Endothelial cell of umbilical vein (primary cell): ENCODE measurements around the gene TLN1. TPM values are rescaled to one million over a fixed set of nuclear protein-coding genes. Genes with fewer than 3 reads are reported as not detected.
A peak's percentile ranks its signal among the peaks of the same experiment; 100 is the strongest.

Experiments
- BruUV-seq: library from RNA; stranded (reverse); fragments of 400-500 nt; replicated peaks from 2 replicates; lab custom pipeline; 2021; lab: Mats Ljungman, UMichigan
- CTCF ChIA-PET: fragments of 300-600, 350-600 bp; sonication (Branson Sonifier 250); formaldehyde crosslinking; loops from one replicate; lab custom pipeline; 2021; ENCODE audit warnings: antibody characterized with exemption, inconsistent platforms; lab: Charles Lee
- POLR2A ChIA-PET: fragments of 300-600, 350-600 bp; sonication (Branson Sonifier 250); formaldehyde crosslinking; loops from one replicate; lab custom pipeline; 2021; ENCODE audit warnings: antibody characterized with exemption, inconsistent platforms; lab: Charles Lee
- DNase-seq: peaks from one replicate; pipeline ENCODE4 v3.0.0-alpha.2; 2011; ENCODE audit warnings: low read depth, low spot score
- FAIRE-seq: peaks from 2 replicates; lab custom pipeline; 2011; peaks lifted over from hg19 to GRCh38; lab: Jason Lieb, UNC
- H2AFZ ChIP-seq: 2 replicates; pipeline ENCODE4 v1.6.0; 2012; ENCODE audit warnings: low read depth, low read length, control low read depth, inconsistent platforms
- H3K27ac ChIP-seq: 2 replicates; pipeline ENCODE4 v1.5.1; 2011; ENCODE audit warnings: low read depth, mild to moderate bottlenecking, control low read depth, low read length, moderate library complexity; ENCODE audit not compliant: insufficient read depth
- H3K27me3 ChIP-seq, 2 experiments: 2 replicates each; pipeline versions ENCODE4 v1.6.0 to v1.6.1; 2011; ENCODE audit warnings: low read length in 2 of 2, mixed read lengths in 1 of 2; ENCODE audit not compliant: control insufficient read depth in 2 of 2, insufficient read depth in 2 of 2
- H3K36me3 ChIP-seq, 2 experiments: 2 replicates in 1 of 2; 3 replicates in 1 of 2; pipeline ENCODE4 v1.5.1; 2011; ENCODE audit warnings: low read length in 2 of 2, mild to moderate bottlenecking in 1 of 2, moderate library complexity in 1 of 2; ENCODE audit not compliant: control insufficient read depth in 2 of 2, insufficient read depth in 2 of 2; ENCODE audit errors: extremely low read depth in 1 of 2
- H3K4me1 ChIP-seq: 3 replicates; pipeline ENCODE4 v1.5.1; 2011; ENCODE audit warnings: mild to moderate bottlenecking, low read length; ENCODE audit not compliant: control insufficient read depth, insufficient read depth; ENCODE audit errors: extremely low read depth
- H3K4me2 ChIP-seq: 2 replicates; pipeline ENCODE4 v1.6.1; 2011; ENCODE audit warnings: low read length, control low read depth, mixed read lengths; ENCODE audit not compliant: insufficient read depth
- H3K4me3 ChIP-seq, 3 experiments: fragments of 200-600 bp in 1 of 3; sonication (generic), shearing (Covaris generic) in 1 of 3; replicated peaks in 1 of 3; 2 replicates each; pipeline ENCODE4 v1.5.1; 2011 to 2016; ENCODE audit warnings: control low read depth in 3 of 3, low read length in 3 of 3, mild to moderate bottlenecking in 2 of 3, inconsistent platforms in 1 of 3, low read depth in 1 of 3, moderate library complexity in 1 of 3; ENCODE audit not compliant: insufficient read depth in 1 of 3
- H3K79me2 ChIP-seq: 2 replicates; pipeline ENCODE4 v1.6.0; 2012; ENCODE audit warnings: low read length, inconsistent platforms; ENCODE audit not compliant: control insufficient read depth, insufficient read depth
- H3K9ac ChIP-seq: replicated peaks from 2 replicates; pipeline ENCODE3; 2011; ENCODE audit warnings: low read length, control low read depth; ENCODE audit not compliant: insufficient read depth; ENCODE audit errors: extremely low read depth
- H3K9me1 ChIP-seq: replicated peaks from 3 replicates; pipeline ENCODE4 v1.6.0; 2011; ENCODE audit warnings: mild to moderate bottlenecking, low read length; ENCODE audit not compliant: control insufficient read depth, insufficient read depth; ENCODE audit errors: extremely low read depth
- H3K9me3 ChIP-seq: replicated peaks from 2 replicates; pipeline ENCODE4 v1.5.1; 2012; ENCODE audit warnings: low read length, inconsistent platforms; ENCODE audit not compliant: control insufficient read depth, insufficient read depth
- H4K20me1 ChIP-seq: replicated peaks from 2 replicates; pipeline ENCODE3; 2011; ENCODE audit warnings: mild to moderate bottlenecking, low read length; ENCODE audit not compliant: control insufficient read depth, insufficient read depth; ENCODE audit errors: extremely low read depth
- EZH2 ChIP-seq: IDR thresholded peaks from 2 replicates; pipeline ENCODE4 v1.6.1; 2012; ENCODE audit warnings: borderline replicate concordance, low read depth, mild to moderate bottlenecking, moderate library complexity, low read length, inconsistent platforms; ENCODE audit not compliant: severe bottlenecking
- FOS ChIP-seq: IDR thresholded peaks from 2 replicates; pipeline ENCODE4 v1.6.1; 2011; ENCODE audit warnings: mild to moderate bottlenecking, low read length, moderate library complexity, borderline replicate concordance; ENCODE audit not compliant: insufficient read depth
- GATA2 ChIP-seq: IDR thresholded peaks from 2 replicates; pipeline ENCODE4 v1.7.0; 2011; ENCODE audit warnings: low read depth, mild to moderate bottlenecking, moderate library complexity, mixed read lengths, low read length; ENCODE audit not compliant: insufficient read length, insufficient read depth
- JUN ChIP-seq: IDR thresholded peaks from 2 replicates; pipeline ENCODE4 v1.6.1; 2011; ENCODE audit warnings: borderline replicate concordance, low read depth; ENCODE audit not compliant: insufficient read length, insufficient read depth
- MYC ChIP-seq: IDR thresholded peaks from one replicate; pipeline ENCODE4 v1.6.1; 2011; ENCODE audit warnings: mild to moderate bottlenecking, low read depth, low read length
- POLR2A ChIP-seq: IDR thresholded peaks from 2 replicates; pipeline ENCODE4 v1.6.1; 2012; ENCODE audit warnings: low read depth, mild to moderate bottlenecking, control low read depth, low read length
- POLR2AphosphoS5 ChIP-seq: IDR thresholded peaks from 2 replicates; pipeline ENCODE4 v1.6.1; 2012; ENCODE audit warnings: low read depth, mild to moderate bottlenecking, control low read depth, low read length, moderate library complexity; ENCODE audit not compliant: insufficient read depth
- dilution Hi-C: fragments of 300-500 bp; cut with MboI; formaldehyde crosslinking; loops from one replicate; pipeline ENCODE4 v1.15.0; 2019; ENCODE audit warnings: low sequenced_read_pairs; ENCODE audit not compliant: extremely low pct_ligation_motif_present
- intact Hi-C: fragments of 100-400 bp; cut with micrococcal nuclease; formaldehyde crosslinking; loops from one replicate; pipeline ENCODE4 v1.10.0; 2022
- polyA plus RNA-seq, 4 experiments: library from polyadenylated mRNA; depleted of rRNA in 3 of 4; stranded (reverse) in 3 of 4; unstranded in 1 of 4; fragments of >200 nt; gene quantifications; 2 replicates each; pipeline versions ENCODE4 v1.2.1 to v1.2.3, GENCODE V29; 2011 to 2012; ENCODE audit warnings: missing spikeins in 1 of 4
- total RNA-seq: library from RNA; stranded (reverse); gene quantifications from 2 replicates; pipeline ENCODE4 v1.2.3, GENCODE V29; 2021
- TF ChIP-seq, protein P1 (sequence below), 2 donors: IDR thresholded peaks; 1 replicate in 1 of 2; 2 replicates in 1 of 2; pipeline ENCODE4 v1.5.1; 2011; ENCODE audit warnings: low read length in 2 of 2, mild to moderate bottlenecking in 2 of 2, moderate library complexity in 2 of 2, control low read depth in 1 of 2, inconsistent platforms in 1 of 2, low read depth in 1 of 2; ENCODE audit not compliant: insufficient read depth in 1 of 2; ENCODE audit errors: extremely low read depth in 1 of 2
- TF ChIP-seq, protein P2 (sequence below): IDR thresholded peaks from 2 replicates; pipeline ENCODE4 v1.6.1; 2011; ENCODE audit not compliant: insufficient read depth, insufficient read length

The TLN1 gene
- total and polyA plus RNA-seq, 2 donors (not counting 3 experiments of a cell fraction or from before 2014, with no cell fraction given): 120 to 450 TPM

DNA sequence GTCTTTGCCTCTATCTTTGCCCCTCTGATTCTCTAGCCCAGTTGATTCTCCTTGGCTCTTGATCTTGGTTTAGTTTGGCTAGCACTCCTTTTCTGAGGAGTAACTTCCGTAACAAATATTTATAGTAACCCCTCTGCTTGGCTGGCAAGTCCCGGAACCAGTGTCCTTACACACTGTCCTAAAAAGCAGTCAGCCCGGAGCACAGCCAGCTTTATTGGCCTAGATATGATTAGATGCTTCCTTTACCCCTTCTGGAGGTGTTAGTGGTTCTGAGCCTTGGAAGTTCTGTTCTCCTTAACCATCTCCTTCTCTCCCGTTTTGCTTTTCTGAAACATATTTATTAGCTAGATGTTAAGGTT is 39.1 kb upstream of the TLN1 start:
- FAIRE-seq: peak; percentile 69
- Histone ChIP-seq H3K4me1 (peaks cover 34% of the 10 kb centered on the region), H3K4me3 (peak overlapping the region in 1 of 3 experiments; percentile 3), H4K20me1 (no peaks in the 10 kb centered on the region), H3K9ac (peak overlapping the region; percentile 41), H3K79me2 (no peaks in the 10 kb centered on the region), H3K4me2 (peak overlapping the region; percentile 78), H3K9me3 (no peaks in the 10 kb centered on the region), H3K27ac (peak overlapping the region; percentile 43), H3K9me1 (no peaks in the 10 kb centered on the region), H3K36me3 (no peaks in the 10 kb centered on the region), H3K27me3 (no peaks in the 10 kb centered on the region), H2AFZ (peak overlapping the region; percentile 60)
- BruUV-seq: no TSS peak
- DNase-seq: peak; percentile 38
- ChIA-PET CTCF (interaction anchor here (1.1 to 4.2 kb wide), 9 partner anchors 9 to 111 kb away, joined by 3 to 21 read pairs (median 7); partner anchors contain the start of genes GBA2, MSMP and RGP1), POLR2A (interaction anchor here (0.7 to 2.0 kb wide), 2 partner anchors 11 to 40 kb away, joined by 3 to 4 read pairs; no protein-coding TSS in a partner anchor)
- dilution Hi-C loops (no loop called here), intact Hi-C loops (loop anchor here (1.0 to 2.0 kb wide), 2 partner anchors 11 to 14 kb away; no protein-coding TSS in a partner anchor)
- TF ChIP-seq MYC (no peak), FOS (no peak), POLR2A (no peak), EZH2 (no peak), GATA2 (no peak), POLR2AphosphoS5 (no peak), JUN (no peak)
- TF ChIP-seq, protein P1, sequence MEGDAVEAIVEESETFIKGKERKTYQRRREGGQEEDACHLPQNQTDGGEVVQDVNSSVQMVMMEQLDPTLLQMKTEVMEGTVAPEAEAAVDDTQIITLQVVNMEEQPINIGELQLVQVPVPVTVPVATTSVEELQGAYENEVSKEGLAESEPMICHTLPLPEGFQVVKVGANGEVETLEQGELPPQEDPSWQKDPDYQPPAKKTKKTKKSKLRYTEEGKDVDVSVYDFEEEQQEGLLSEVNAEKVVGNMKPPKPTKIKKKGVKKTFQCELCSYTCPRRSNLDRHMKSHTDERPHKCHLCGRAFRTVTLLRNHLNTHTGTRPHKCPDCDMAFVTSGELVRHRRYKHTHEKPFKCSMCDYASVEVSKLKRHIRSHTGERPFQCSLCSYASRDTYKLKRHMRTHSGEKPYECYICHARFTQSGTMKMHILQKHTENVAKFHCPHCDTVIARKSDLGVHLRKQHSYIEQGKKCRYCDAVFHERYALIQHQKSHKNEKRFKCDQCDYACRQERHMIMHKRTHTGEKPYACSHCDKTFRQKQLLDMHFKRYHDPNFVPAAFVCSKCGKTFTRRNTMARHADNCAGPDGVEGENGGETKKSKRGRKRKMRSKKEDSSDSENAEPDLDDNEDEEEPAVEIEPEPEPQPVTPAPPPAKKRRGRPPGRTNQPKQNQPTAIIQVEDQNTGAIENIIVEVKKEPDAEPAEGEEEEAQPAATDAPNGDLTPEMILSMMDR (IDR thresholded peaks at IDR 0.05; ENCODE audit: extremely low read depth in 1 of 2, insufficient read depth in 1 of 2, low read depth in 1 of 2, low read length in 2 of 2): no peak
- TF ChIP-seq, protein P2, sequence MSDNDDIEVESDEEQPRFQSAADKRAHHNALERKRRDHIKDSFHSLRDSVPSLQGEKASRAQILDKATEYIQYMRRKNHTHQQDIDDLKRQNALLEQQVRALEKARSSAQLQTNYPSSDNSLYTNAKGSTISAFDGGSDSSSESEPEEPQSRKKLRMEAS: no peak
